Measurements from ENCODE around the gene FXYD7. TPM values are rescaled to one million over a fixed set of nuclear protein-coding genes. Genes with fewer than 3 reads are reported as not detected.

FXYD7 gene
- total and polyA plus RNA-seq, 2 of the 4 experiments (the other 2 are of a cell fraction), result 0.31 TPM; not detected in 1

DNA sequence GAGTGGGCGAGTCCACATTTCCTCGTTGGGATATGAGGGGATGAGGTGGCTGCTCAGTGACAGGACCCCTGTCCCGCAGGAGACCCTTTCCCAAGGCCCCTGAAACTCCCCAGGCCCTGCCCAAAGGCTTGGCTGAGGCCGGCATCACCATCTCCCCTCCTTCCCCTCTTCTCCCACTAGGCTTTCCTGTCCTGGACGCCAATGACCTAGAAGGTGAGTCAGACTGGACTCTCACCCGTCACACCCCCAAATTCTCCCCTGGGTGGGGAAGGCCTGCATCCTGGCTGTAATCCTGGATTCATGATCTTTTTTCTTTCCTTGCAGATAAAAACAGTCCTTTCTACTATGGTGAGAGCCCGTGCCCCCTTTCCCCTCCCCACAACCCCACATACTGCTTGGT lies 22.2 kb upstream of the FXYD7 start:
- Histone ChIP-seq H2BK15ac (ENCODE audit: low read depth, low read length) (no peak overlapping the region), H3K36me3 (ENCODE audit: control insufficient read depth, insufficient read depth, low read length) (no peaks in the 10 kb centered on the region), H4K8ac (ENCODE audit: low read depth in 2 of 2, low read length in 2 of 2) (no peak overlapping the region), H2BK120ac (ENCODE audit: low read depth, low read length) (no peak overlapping the region), H3K4me1 (ENCODE audit: control insufficient read depth, insufficient read depth, low read length) (peaks cover 2% of the 10 kb centered on the region; the same call in 1 of the 2 replicates), H3K4me2 (ENCODE audit: low read depth, low read length) (no peak overlapping the region), H4K5ac (ENCODE audit: low read depth, low read length) (no peak overlapping the region), H3K56ac (ENCODE audit: extremely low read depth, insufficient read depth, low read length) (no peak overlapping the region), H3K9me3 (ENCODE audit: control insufficient read depth, insufficient read depth, low read length) (no peaks in the 10 kb centered on the region), H2AK9ac (replicated peaks; ENCODE audit: low read depth, low read length, poor library complexity) (no peak overlapping the region), H2BK20ac (ENCODE audit: low read depth, low read length) (no peak overlapping the region), H3K4ac (ENCODE audit: low read depth, low read length) (no peak overlapping the region), H4K91ac (ENCODE audit: insufficient read depth, low read depth, low read length) (no peak overlapping the region), H3K79me1 (ENCODE audit: low read depth in 1 of 2, low read length in 2 of 2) (0 out of 4 replicates have a peak, but pooled peaks cover 0 to 7% of the 10 kb centered on the region in 2 experiments), H3K23ac (ENCODE audit: low read depth, low read length) (no peak overlapping the region), H3K9me1 (ENCODE audit: insufficient read depth, low read length) (peaks cover 7% of the 10 kb centered on the region; the same call in 1 of the 2 replicates), H4K20me1 (ENCODE audit: insufficient read depth, low read length) (no peaks in the 10 kb centered on the region), H3K14ac (replicated peaks; ENCODE audit: low read depth, low read length) (no peak overlapping the region), H3K9ac (ENCODE audit: low read depth, low read length) (no peak overlapping the region), H2BK5ac (ENCODE audit: low read depth, low read length, poor library complexity, severe bottlenecking) (no peak overlapping the region), H2AFZ (replicated peaks; ENCODE audit: low read length, poor library complexity) (no peak overlapping the region), H3K18ac (ENCODE audit: low read depth, low read length) (no peak overlapping the region), H3K27ac (ENCODE audit: insufficient read depth, low read length) (no peak overlapping the region), H3K4me3 (ENCODE audit: insufficient read depth, low read depth, low read length) (no peak overlapping the region), H2AK5ac (ENCODE audit: low read depth, low read length) (no peak overlapping the region), H3K27me3 (ENCODE audit: control insufficient read depth, insufficient read depth, low read length) (peaks cover 13% of the 10 kb centered on the region)
- no peak for ATAC-seq (ENCODE audit: low read depth)
- CTCF ChIA-PET, result no interaction called here
- WGBS, 2 experiments (ENCODE audit: extremely low coverage in 2 of 2, insufficient read length in 1 of 2), result no CpG with 5 or more reads among the region's 7 CpGs
- TF ChIP-seq POLR2A (IDR thresholded peaks at IDR 0.05; ENCODE audit: low read depth, low read length) (no peak), RFX5 (IDR thresholded peaks at IDR 0.05; ENCODE audit: low read depth, low read length) (no peak), RAD21 (IDR thresholded peaks at IDR 0.05; ENCODE audit: low read length) (no peak), FOS (IDR thresholded peaks at IDR 0.05; ENCODE audit: low read depth, low read length) (no peak), MAFK (IDR thresholded peaks at IDR 0.05; ENCODE audit: low read depth, low read length) (no peak), MAZ (IDR thresholded peaks at IDR 0.05; ENCODE audit: borderline replicate concordance, low read depth, low read length) (no peak), BHLHE40 (IDR thresholded peaks at IDR 0.05; ENCODE audit: low read depth, low read length) (no peak)
- TF ChIP-seq, protein P1, sequence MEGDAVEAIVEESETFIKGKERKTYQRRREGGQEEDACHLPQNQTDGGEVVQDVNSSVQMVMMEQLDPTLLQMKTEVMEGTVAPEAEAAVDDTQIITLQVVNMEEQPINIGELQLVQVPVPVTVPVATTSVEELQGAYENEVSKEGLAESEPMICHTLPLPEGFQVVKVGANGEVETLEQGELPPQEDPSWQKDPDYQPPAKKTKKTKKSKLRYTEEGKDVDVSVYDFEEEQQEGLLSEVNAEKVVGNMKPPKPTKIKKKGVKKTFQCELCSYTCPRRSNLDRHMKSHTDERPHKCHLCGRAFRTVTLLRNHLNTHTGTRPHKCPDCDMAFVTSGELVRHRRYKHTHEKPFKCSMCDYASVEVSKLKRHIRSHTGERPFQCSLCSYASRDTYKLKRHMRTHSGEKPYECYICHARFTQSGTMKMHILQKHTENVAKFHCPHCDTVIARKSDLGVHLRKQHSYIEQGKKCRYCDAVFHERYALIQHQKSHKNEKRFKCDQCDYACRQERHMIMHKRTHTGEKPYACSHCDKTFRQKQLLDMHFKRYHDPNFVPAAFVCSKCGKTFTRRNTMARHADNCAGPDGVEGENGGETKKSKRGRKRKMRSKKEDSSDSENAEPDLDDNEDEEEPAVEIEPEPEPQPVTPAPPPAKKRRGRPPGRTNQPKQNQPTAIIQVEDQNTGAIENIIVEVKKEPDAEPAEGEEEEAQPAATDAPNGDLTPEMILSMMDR (conservative IDR thresholded peaks at IDR 0.05; ENCODE audit: low read depth, low read length), result no peak
- TF ChIP-seq, protein P2, sequence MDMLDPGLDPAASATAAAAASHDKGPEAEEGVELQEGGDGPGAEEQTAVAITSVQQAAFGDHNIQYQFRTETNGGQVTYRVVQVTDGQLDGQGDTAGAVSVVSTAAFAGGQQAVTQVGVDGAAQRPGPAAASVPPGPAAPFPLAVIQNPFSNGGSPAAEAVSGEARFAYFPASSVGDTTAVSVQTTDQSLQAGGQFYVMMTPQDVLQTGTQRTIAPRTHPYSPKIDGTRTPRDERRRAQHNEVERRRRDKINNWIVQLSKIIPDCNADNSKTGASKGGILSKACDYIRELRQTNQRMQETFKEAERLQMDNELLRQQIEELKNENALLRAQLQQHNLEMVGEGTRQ (IDR thresholded peaks at IDR 0.05; ENCODE audit: low read depth, low read length), result no peak
- DNase-seq, result no peak
- dilution Hi-C loops (cut with HindIII; ENCODE audit: low sequenced_read_pairs, unreplicated experiment) (no loop called here), intact Hi-C loops (cut with micrococcal nuclease) (no loop called here), in situ Hi-C loops (cut with MboI; ENCODE audit: low sequenced_read_pairs) (no loop called here)
- POLR2A ChIA-PET (ENCODE audit: unreplicated experiment), result no interaction called here
- BruUV-seq (replicated peaks), result no TSS peak
